Measurements from ENCODE around the gene GRIN3A.

Gene GRIN3A

DNA sequence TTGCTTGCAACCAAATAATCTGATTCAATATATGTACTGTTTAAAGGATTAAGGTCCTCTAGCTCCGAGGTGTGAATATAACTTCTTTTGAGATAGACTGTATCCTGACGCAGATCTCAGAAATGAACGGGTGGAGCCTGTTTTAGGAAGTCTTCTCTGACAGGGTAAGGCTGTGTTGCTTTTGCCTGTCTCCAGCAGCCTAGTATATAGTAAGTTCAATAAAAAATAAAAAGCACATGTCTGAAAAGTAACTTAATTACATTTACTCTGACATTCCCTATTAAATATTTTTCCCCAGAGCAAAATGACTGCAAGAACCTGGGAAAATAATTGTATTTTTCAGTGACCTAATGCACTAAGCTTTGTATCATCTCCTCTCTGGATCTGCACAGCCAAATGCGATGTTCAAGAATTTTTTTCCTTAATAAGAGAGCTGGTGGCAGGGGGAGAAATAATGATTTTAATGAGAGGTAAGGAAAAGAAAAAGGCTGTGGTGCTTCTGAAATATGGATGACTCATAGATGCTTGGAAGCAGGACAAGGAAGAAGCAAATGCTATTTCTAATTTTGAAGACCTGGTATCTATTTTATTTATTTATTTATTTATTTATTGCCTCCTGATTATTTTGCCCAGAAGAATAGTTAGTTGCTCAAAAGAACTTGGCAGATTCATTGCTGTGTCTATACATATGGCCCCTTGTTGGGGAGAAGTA lies 151.0 kb downstream of the GRIN3A start:
- Histone ChIP-seq H3K9me3 (ENCODE audit: low read length) (no peaks in the 10 kb centered on the region), H3K4me2 (ENCODE audit: low read length) (no peak overlapping the region), H4K20me1 (ENCODE audit: insufficient read depth, low read length) (no peaks in the 10 kb centered on the region), H3K36me3 (ENCODE audit: insufficient read depth, low read length) (no peaks in the 10 kb centered on the region), H3F3A (ENCODE audit: insufficient read depth, low read length) (no peaks in the 10 kb centered on the region), H3K9me2 (ENCODE audit: low read depth, low read length) (no peaks in the 10 kb centered on the region), H2AFZ (ENCODE audit: low read length) (no peak overlapping the region), H3K79me2 (ENCODE audit: insufficient read depth, low read length) (no peaks in the 10 kb centered on the region), H3K27me3 (ENCODE audit: insufficient read depth, low read length) (no peaks in the 10 kb centered on the region), H3K4me3 (ENCODE audit: low read depth, low read length, poor library complexity, severe bottlenecking) (no peak overlapping the region), H3K4me1 (ENCODE audit: insufficient read depth, low read length, severe bottlenecking) (no peaks in the 10 kb centered on the region), H3K27ac (ENCODE audit: low read depth, low read length, poor library complexity, severe bottlenecking) (no peak overlapping the region), H3K9ac (ENCODE audit: low read length) (no peak overlapping the region)
- TF ChIP-seq, protein P1, sequence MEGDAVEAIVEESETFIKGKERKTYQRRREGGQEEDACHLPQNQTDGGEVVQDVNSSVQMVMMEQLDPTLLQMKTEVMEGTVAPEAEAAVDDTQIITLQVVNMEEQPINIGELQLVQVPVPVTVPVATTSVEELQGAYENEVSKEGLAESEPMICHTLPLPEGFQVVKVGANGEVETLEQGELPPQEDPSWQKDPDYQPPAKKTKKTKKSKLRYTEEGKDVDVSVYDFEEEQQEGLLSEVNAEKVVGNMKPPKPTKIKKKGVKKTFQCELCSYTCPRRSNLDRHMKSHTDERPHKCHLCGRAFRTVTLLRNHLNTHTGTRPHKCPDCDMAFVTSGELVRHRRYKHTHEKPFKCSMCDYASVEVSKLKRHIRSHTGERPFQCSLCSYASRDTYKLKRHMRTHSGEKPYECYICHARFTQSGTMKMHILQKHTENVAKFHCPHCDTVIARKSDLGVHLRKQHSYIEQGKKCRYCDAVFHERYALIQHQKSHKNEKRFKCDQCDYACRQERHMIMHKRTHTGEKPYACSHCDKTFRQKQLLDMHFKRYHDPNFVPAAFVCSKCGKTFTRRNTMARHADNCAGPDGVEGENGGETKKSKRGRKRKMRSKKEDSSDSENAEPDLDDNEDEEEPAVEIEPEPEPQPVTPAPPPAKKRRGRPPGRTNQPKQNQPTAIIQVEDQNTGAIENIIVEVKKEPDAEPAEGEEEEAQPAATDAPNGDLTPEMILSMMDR (IDR thresholded peaks at IDR 0.05; ENCODE audit: low read length): no peak
- TF ChIP-seq EZH2 (IDR thresholded peaks at IDR 0.05; ENCODE audit: borderline replicate concordance, low read length): no peak

DNA sequence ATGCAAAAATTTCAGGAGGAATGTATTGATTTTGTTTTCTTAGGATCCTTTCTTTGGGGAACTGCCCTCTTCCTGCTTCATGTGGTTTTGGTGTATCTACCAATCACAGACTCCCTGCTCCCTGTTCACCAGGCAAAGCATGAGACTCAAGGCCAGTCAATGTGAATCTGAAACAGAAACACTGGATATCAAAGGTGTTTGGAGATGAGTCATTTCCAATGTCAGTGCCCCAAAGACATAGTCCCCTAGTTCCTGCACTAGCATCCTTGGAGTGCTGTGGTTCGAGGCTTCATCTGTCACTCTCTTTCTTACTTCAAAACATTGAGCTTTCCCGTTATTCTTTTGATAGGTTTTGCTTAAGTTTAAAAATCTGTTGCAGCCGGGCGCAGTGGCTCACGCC lies 151.8 kb downstream of the GRIN3A start:
- no peaks in the 10 kb centered on the region for H3K9me3 ChIP-seq (ENCODE audit: low read length)
- H3K36me3 ChIP-seq (ENCODE audit: insufficient read depth, low read length): no peaks in the 10 kb centered on the region
- no peaks in the 10 kb centered on the region for H4K20me1 ChIP-seq (ENCODE audit: insufficient read depth, low read length)
- no peaks in the 10 kb centered on the region for H3K9me2 ChIP-seq (ENCODE audit: low read depth, low read length)
- no peaks in the 10 kb centered on the region for H3K27me3 ChIP-seq (ENCODE audit: insufficient read depth, low read length)
- H3K9ac ChIP-seq (ENCODE audit: low read length): no peak overlapping the region
- no peaks in the 10 kb centered on the region for H3K79me2 ChIP-seq (ENCODE audit: insufficient read depth, low read length)
- TF ChIP-seq, protein P1 (IDR thresholded peaks at IDR 0.05; ENCODE audit: low read length): no peak
- TF ChIP-seq EZH2 (IDR thresholded peaks at IDR 0.05; ENCODE audit: borderline replicate concordance, low read length): no peak
- H3F3A ChIP-seq (ENCODE audit: insufficient read depth, low read length): no peaks in the 10 kb centered on the region
- no peak overlapping the region for H2AFZ ChIP-seq (ENCODE audit: low read length)
- no peak overlapping the region for H3K27ac ChIP-seq (ENCODE audit: low read depth, low read length, poor library complexity, severe bottlenecking)
- H3K4me2 ChIP-seq (ENCODE audit: low read length): no peak overlapping the region
- H3K4me3 ChIP-seq (ENCODE audit: low read depth, low read length, poor library complexity, severe bottlenecking): no peak overlapping the region
- no peaks in the 10 kb centered on the region for H3K4me1 ChIP-seq (ENCODE audit: insufficient read depth, low read length, severe bottlenecking)

DNA sequence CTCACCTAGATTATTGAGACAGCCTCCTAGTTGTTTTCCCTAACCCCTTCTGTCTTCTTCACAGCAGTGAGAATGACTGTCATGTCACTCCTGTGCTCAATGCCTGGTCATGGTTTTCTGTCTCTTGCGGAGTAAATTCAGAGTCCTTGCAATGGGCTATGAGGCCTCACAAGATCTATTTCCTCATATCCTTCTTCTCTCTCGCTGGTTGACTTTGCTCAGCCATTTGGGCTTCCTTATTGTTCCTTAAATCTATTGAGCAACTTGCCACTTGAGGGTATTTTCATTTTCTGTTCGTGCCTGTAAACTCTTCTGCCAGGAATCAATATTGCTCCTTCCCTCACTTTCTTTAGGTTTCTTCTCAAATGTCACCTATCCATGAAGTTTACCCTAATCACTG lies 152.7 kb downstream of the GRIN3A start:
- Histone ChIP-seq H2AFZ (ENCODE audit: low read length) (no peak overlapping the region), H3K4me2 (ENCODE audit: low read length) (no peak overlapping the region), H3K9me3 (ENCODE audit: low read length) (no peaks in the 10 kb centered on the region)

More for the DNA sequence above, 152.7 kb downstream of the GRIN3A start:
- H3K4me3 ChIP-seq (ENCODE audit: low read depth, low read length, poor library complexity, severe bottlenecking): no peak overlapping the region
- no peak overlapping the region for H3K27ac ChIP-seq (ENCODE audit: low read depth, low read length, poor library complexity, severe bottlenecking)
- H3K36me3 ChIP-seq (ENCODE audit: insufficient read depth, low read length): no peaks in the 10 kb centered on the region
- H3K79me2 ChIP-seq (ENCODE audit: insufficient read depth, low read length): no peaks in the 10 kb centered on the region
- H3K9me2 ChIP-seq (ENCODE audit: low read depth, low read length): no peaks in the 10 kb centered on the region
- H3K9ac ChIP-seq (ENCODE audit: low read length): no peak overlapping the region
- no peaks in the 10 kb centered on the region for H4K20me1 ChIP-seq (ENCODE audit: insufficient read depth, low read length)
- TF ChIP-seq EZH2 (IDR thresholded peaks at IDR 0.05; ENCODE audit: borderline replicate concordance, low read length): no peak
- TF ChIP-seq, protein P1 (IDR thresholded peaks at IDR 0.05; ENCODE audit: low read length): no peak
- no peaks in the 10 kb centered on the region for H3K27me3 ChIP-seq (ENCODE audit: insufficient read depth, low read length)
- H3F3A ChIP-seq (ENCODE audit: insufficient read depth, low read length): no peaks in the 10 kb centered on the region
- H3K4me1 ChIP-seq (ENCODE audit: insufficient read depth, low read length, severe bottlenecking): no peaks in the 10 kb centered on the region
